AG04450 (cell line): ENCODE data around the gene XYLT1. TPM values are rescaled to one million over a fixed set of nuclear protein-coding genes. Genes with fewer than 3 reads are reported as not detected.

Source experiments
- CTCF ChIA-PET: fragments of 300-600, 350-600 bp; formaldehyde crosslinking; extraction: SDS; loops from one replicate; lab custom pipeline; 2022; ENCODE audit warnings: antibody characterized with exemption, inconsistent platforms; lab: Charles Lee
- POLR2A ChIA-PET: fragments of 350-600 bp; formaldehyde crosslinking; extraction: SDS; loops from one replicate; lab custom pipeline; 2021; ENCODE audit warnings: antibody characterized with exemption, inconsistent platforms; lab: Yijun Ruan, JAX
- DNase-seq: peaks from one replicate; pipeline ENCODE4 v3.0.0-alpha.2; 2011; ENCODE audit warnings: low read depth, low spot score
- H3K27ac ChIP-seq: one replicate; pipeline ENCODE4 v1.5.1; 2012; ENCODE audit warnings: low read depth, low read length, control low read depth
- H3K27me3 ChIP-seq: one replicate; pipeline ENCODE4 v1.6.0; 2012; ENCODE audit warnings: low read length; ENCODE audit not compliant: control insufficient read depth, insufficient read depth
- H3K4me3 ChIP-seq: 2 replicates; pipeline ENCODE4 v1.5.1; 2011; ENCODE audit warnings: mild to moderate bottlenecking, low read depth, low read length, control low read depth
- H3K9me3 ChIP-seq: 2 replicates; pipeline ENCODE4 v1.5.1; 2012; ENCODE audit warnings: low read length; ENCODE audit not compliant: control insufficient read depth, insufficient read depth
- polyA plus RNA-seq: library from polyadenylated mRNA; depleted of rRNA; stranded (reverse); fragments of >200 nt; gene quantifications from 2 replicates; pipeline ENCODE4 v1.2.3, GENCODE V29; 2011
- TF ChIP-seq, protein P1 (sequence below): IDR thresholded peaks from 2 replicates; pipeline ENCODE4 v1.5.1; 2011; ENCODE audit warnings: low read depth, low read length, control low read depth, inconsistent platforms

The XYLT1 gene
- polyA plus RNA-seq, 1 experiment: 6.7 TPM

DNA sequence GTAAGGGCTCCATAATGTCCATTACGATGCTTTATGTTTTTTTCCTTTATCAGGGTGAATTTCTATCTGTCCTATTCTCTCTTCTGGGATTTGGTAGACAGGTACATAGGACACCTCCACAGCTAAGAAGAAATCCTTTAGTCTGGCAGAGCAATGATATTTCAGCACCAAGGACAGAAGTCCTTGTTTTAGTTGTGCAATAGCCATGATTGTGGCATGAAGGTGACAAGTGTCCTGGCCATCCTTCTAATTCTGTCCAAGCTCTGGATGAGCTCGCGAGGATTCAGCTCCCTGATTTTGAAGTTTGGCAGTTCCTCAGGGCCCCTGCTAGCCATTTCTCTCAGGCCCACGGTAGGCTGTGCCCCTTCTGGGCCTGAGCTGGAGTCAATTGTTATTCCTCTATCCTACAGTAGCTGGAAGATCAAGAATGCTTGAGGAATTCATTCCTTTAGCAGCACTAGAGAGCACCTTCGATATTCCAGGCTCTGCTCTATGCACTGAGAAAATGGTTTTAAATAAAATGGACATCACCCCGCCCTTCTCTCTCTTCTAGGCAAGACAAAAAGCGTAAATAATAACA, 320.8 kb downstream of the XYLT1 start:
- Histone ChIP-seq H3K27me3 (no peaks in the 10 kb centered on the region), H3K4me3 (no peak overlapping the region), H3K9me3 (no peaks in the 10 kb centered on the region), H3K27ac (no peak overlapping the region)
- CTCF ChIA-PET: interaction anchor here (1.0 kb wide), 1 partner anchor 318 kb away, joined by 3 read pairs; no protein-coding TSS in a partner anchor
- DNase-seq: no peak
- TF ChIP-seq, protein P1, sequence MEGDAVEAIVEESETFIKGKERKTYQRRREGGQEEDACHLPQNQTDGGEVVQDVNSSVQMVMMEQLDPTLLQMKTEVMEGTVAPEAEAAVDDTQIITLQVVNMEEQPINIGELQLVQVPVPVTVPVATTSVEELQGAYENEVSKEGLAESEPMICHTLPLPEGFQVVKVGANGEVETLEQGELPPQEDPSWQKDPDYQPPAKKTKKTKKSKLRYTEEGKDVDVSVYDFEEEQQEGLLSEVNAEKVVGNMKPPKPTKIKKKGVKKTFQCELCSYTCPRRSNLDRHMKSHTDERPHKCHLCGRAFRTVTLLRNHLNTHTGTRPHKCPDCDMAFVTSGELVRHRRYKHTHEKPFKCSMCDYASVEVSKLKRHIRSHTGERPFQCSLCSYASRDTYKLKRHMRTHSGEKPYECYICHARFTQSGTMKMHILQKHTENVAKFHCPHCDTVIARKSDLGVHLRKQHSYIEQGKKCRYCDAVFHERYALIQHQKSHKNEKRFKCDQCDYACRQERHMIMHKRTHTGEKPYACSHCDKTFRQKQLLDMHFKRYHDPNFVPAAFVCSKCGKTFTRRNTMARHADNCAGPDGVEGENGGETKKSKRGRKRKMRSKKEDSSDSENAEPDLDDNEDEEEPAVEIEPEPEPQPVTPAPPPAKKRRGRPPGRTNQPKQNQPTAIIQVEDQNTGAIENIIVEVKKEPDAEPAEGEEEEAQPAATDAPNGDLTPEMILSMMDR: no peak
- POLR2A ChIA-PET: no interaction called here

DNA sequence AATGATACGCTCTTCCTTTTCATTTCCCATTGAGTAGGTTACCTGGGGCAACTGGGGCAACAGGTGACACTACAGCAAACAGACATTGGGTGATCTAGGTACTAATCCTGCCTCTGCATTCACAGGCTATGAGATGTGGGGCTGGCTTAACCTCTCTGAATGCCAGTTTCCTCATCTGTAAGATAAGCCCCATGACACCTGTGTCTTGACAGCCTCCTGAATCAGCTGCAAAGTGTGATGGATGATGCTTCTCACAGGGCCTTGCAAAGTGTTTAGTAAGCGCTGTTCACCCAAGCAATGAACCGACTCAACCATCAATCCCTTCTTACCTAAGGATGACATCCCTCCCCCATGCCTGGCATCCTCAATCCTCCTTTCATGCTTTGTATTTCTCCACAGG, 322.8 kb downstream of the XYLT1 start:
- no peak overlapping the region for H3K27ac ChIP-seq
- H3K9me3 ChIP-seq: no peaks in the 10 kb centered on the region
- no peaks in the 10 kb centered on the region for H3K27me3 ChIP-seq
- POLR2A ChIA-PET: no interaction called here
- CTCF ChIA-PET: no interaction called here
- DNase-seq: no peak
- TF ChIP-seq, protein P1: no peak
- H3K4me3 ChIP-seq: no peak overlapping the region

GRCh38 chr16:17145029-17145428, 325.7 kb downstream of the XYLT1 start:
- TF ChIP-seq, protein P1: no peak
- no peaks in the 10 kb centered on the region for H3K27me3 ChIP-seq
- no peaks in the 10 kb centered on the region for H3K9me3 ChIP-seq
- DNase-seq: no peak
- ChIA-PET CTCF (no interaction called here), POLR2A (no interaction called here)
- H3K27ac ChIP-seq: no peak overlapping the region
- no peak overlapping the region for H3K4me3 ChIP-seq

GRCh38 chr16:17144431-17144830, 326.3 kb downstream of the XYLT1 start:
- ChIA-PET POLR2A (no interaction called here), CTCF (no interaction called here)
- TF ChIP-seq, protein P1: no peak
- H3K9me3 ChIP-seq: no peaks in the 10 kb centered on the region
- DNase-seq: no peak
- H3K27ac ChIP-seq: no peak overlapping the region
- no peaks in the 10 kb centered on the region for H3K27me3 ChIP-seq
- no peak overlapping the region for H3K4me3 ChIP-seq

GRCh38 chr16:17143546-17144419, 327.0 kb downstream of the XYLT1 start:
- no peak for DNase-seq
- Histone ChIP-seq H3K4me3 (no peak overlapping the region), H3K9me3 (no peaks in the 10 kb centered on the region), H3K27me3 (no peaks in the 10 kb centered on the region), H3K27ac (no peak overlapping the region)
- TF ChIP-seq, protein P1: no peak
- ChIA-PET CTCF (interaction anchor here (0.5 kb wide), 1 partner anchor 407 kb away, joined by 4 read pairs; no protein-coding TSS in a partner anchor), POLR2A (no interaction called here)
